ENCODE results near the gene SLC13A2.

Gene SLC13A2

GRCh38 chr17:28527181-28527681 lies 53.8 kb downstream of the SLC13A2 start:
- no peak overlapping the region for H3K4me3 ChIP-seq (ENCODE audit: low read length)
- DNase-seq (ENCODE audit: low read depth, low spot score) = no peak

- no peak for DNase-seq (ENCODE audit: low read depth, low spot score)
- no peak overlapping the region for H3K4me3 ChIP-seq (ENCODE audit: low read length)
Observed at GRCh38 chr17:28527859-28528258, 54.4 kb downstream of the SLC13A2 start.

GRCh38 chr17:28528327-28529012 lies 55.0 kb downstream of the SLC13A2 start:
- no peak overlapping the region for H3K4me3 ChIP-seq (ENCODE audit: low read length)
- DNase-seq (ENCODE audit: low read depth, low spot score) = no peak

- DNase-seq (ENCODE audit: low read depth, low spot score) = no peak
- no peak overlapping the region for H3K4me3 ChIP-seq (ENCODE audit: low read length)
Observed at GRCh38 chr17:28529013-28529400, 55.6 kb downstream of the SLC13A2 start.

- H3K4me3 ChIP-seq (ENCODE audit: low read length) = no peak overlapping the region
- DNase-seq (ENCODE audit: low read depth, low spot score) = no peak
Observed at GRCh38 chr17:28530250-28530649, 56.8 kb downstream of the SLC13A2 start.

GRCh38 chr17:28530926-28531325 lies 57.5 kb downstream of the SLC13A2 start:
- no peak for DNase-seq (ENCODE audit: low read depth, low spot score)
- H3K4me3 ChIP-seq (ENCODE audit: low read length) = no peak overlapping the region

GRCh38 chr17:28532050-28532960 lies 58.9 kb downstream of the SLC13A2 start:
- no peak overlapping the region for H3K4me3 ChIP-seq (ENCODE audit: low read length)
- no peak for DNase-seq (ENCODE audit: low read depth, low spot score)

GRCh38 chr17:28533091-28533807 lies 59.8 kb downstream of the SLC13A2 start:
- H3K4me3 ChIP-seq (ENCODE audit: low read length) = no peak overlapping the region
- DNase-seq (ENCODE audit: low read depth, low spot score) = no peak

- no peak overlapping the region for H3K4me3 ChIP-seq (ENCODE audit: low read length)
- no peak for DNase-seq (ENCODE audit: low read depth, low spot score)
Observed at GRCh38 chr17:28534740-28535375, 61.4 kb downstream of the SLC13A2 start.

- H3K4me3 ChIP-seq (ENCODE audit: low read length) = no peak overlapping the region
- no peak for DNase-seq (ENCODE audit: low read depth, low spot score)
Observed at GRCh38 chr17:28536532-28537218, 63.2 kb downstream of the SLC13A2 start.

GRCh38 chr17:28537219-28537610 lies 63.8 kb downstream of the SLC13A2 start:
- H3K4me3 ChIP-seq (ENCODE audit: low read length) = no peak overlapping the region
- DNase-seq (ENCODE audit: low read depth, low spot score) = no peak

GRCh38 chr17:28538296-28538895 lies 65.0 kb downstream of the SLC13A2 start:
- no peak overlapping the region for H3K4me3 ChIP-seq (ENCODE audit: low read length)
- no peak for DNase-seq (ENCODE audit: low read depth, low spot score)

GRCh38 chr17:28540231-28540630 lies 66.8 kb downstream of the SLC13A2 start:
- DNase-seq (ENCODE audit: low read depth, low spot score) = no peak
- H3K4me3 ChIP-seq (ENCODE audit: low read length) = no peak overlapping the region

GRCh38 chr17:28541439-28541838 lies 68.0 kb downstream of the SLC13A2 start:
- DNase-seq (ENCODE audit: low read depth, low spot score) = no peak
- H3K4me3 ChIP-seq (ENCODE audit: low read length) = no peak overlapping the region

GRCh38 chr17:28544402-28545140 lies 71.1 kb downstream of the SLC13A2 start:
- no peak for DNase-seq (ENCODE audit: low read depth, low spot score)
- H3K4me3 ChIP-seq (ENCODE audit: low read length) = no peak overlapping the region

- H3K4me3 ChIP-seq (ENCODE audit: low read length) = no peak overlapping the region
- DNase-seq (ENCODE audit: low read depth, low spot score) = no peak
Observed at GRCh38 chr17:28545141-28545503, 71.7 kb downstream of the SLC13A2 start.

GRCh38 chr17:28545787-28546415 lies 72.5 kb downstream of the SLC13A2 start:
- no peak overlapping the region for H3K4me3 ChIP-seq (ENCODE audit: low read length)
- no peak for DNase-seq (ENCODE audit: low read depth, low spot score)
